ENCODE results near the gene NUPR2.
"Not testable (repeated sequence)": the region's sequence is repeated elsewhere in the genome, so short reads cannot be mapped to it uniquely, and the experiment has no call there.

The NUPR2 gene

GRCh38 chr7:56083150-56083785 is 32.9 kb downstream of the NUPR2 start:
- DNase-seq, result no peak

- DNase-seq, result no peak
Measured at GRCh38 chr7:56081626-56082340, 34.4 kb downstream of the NUPR2 start.

- not testable (repeated sequence) for DNase-seq
Measured at GRCh38 chr7:56080726-56081435, 35.3 kb downstream of the NUPR2 start.

- DNase-seq, result peak; percentile 31
Measured at GRCh38 chr7:56079450-56080185, 36.6 kb downstream of the NUPR2 start.

GRCh38 chr7:56078196-56078595 is 38.0 kb downstream of the NUPR2 start:
- DNase-seq, result no peak

- DNase-seq, result no peak
Measured at GRCh38 chr7:56077681-56078080, 38.5 kb downstream of the NUPR2 start.

GRCh38 chr7:56074371-56074791 is 41.8 kb downstream of the NUPR2 start:
- peak; percentile 75 for DNase-seq

GRCh38 chr7:56066376-56066775 is 49.8 kb downstream of the NUPR2 start:
- not testable (repeated sequence) for DNase-seq
